K562 (cell line): ENCODE results near the gene GJB4. TPM values are rescaled to one million over a fixed set of nuclear protein-coding genes. Genes with fewer than 3 reads are reported as not detected.

Source experiments
- E2F3 ChIP-seq: fragments of 250-450 bp; sonication (Bioruptor Pico); IDR thresholded peaks from 2 replicates; pipeline ENCODE4 v1.4.0; 2020; ENCODE audit warnings: mild to moderate bottlenecking
- FOXK2 ChIP-seq, 2 experiments: fragments of 450-650 bp; IDR thresholded peaks in 1 of 2; conservative IDR thresholded peaks in 1 of 2; 2 replicates each; pipeline ENCODE4 v1.6.1; 2016; ENCODE audit warnings: low read depth in 2 of 2, mild to moderate bottlenecking in 1 of 2
- JUN ChIP-seq, 2 experiments: sonication (generic) in 1 of 2; formaldehyde crosslinking in 1 of 2; IDR thresholded peaks; 2 replicates each; pipeline versions ENCODE4 v1.6.1 to v1.8.0; 2012 to 2022; ENCODE audit warnings: borderline replicate concordance in 2 of 2, mild to moderate bottlenecking in 2 of 2, improper control_type of control experiment in 1 of 2, low read depth in 1 of 2, low read length in 1 of 2, missing genetic modification reagents in 1 of 2
- NCOR1 ChIP-seq: fragments of 450-650 bp; IDR thresholded peaks from 2 replicates; pipeline ENCODE4 v1.6.1; 2016; ENCODE audit warnings: mild to moderate bottlenecking, moderate library complexity
- NFATC3 ChIP-seq: fragments of 450-650 bp; IDR thresholded peaks from 2 replicates; pipeline ENCODE4 v1.6.1; 2017; ENCODE audit warnings: mild to moderate bottlenecking
- SRSF9 ChIP-seq: fragments of 200-400 bp; formaldehyde crosslinking; IDR thresholded peaks from 2 replicates; pipeline ENCODE4 v1.6.1; 2017; ENCODE audit warnings: low read depth, low read length, borderline replicate concordance
- ZNF197 ChIP-seq: fragments of 200-800 bp; sonication (Bioruptor generic); IDR thresholded peaks from 2 replicates; pipeline ENCODE4 v1.6.1; 2016; ENCODE audit warnings: low read depth, missing genetic modification characterization, missing compliant biosample characterization
- ZNF717 ChIP-seq: fragments of 250-450 bp; sonication (Bioruptor Pico); IDR thresholded peaks from 2 replicates; pipeline ENCODE4 v1.5.0; 2021
- polyA plus RNA-seq, 8 experiments: library from polyadenylated mRNA; depleted of rRNA in 4 of 8; stranded (reverse) in 5 of 8; unstranded in 3 of 8; fragments of >200 nt; fragmentation: Nextera tagmentation in 2 of 8; fragmentation: Illumina TruSeq in 1 of 8; extraction: Ambion mirVana in 2 of 8; extraction: Trizol in 1 of 8; gene quantifications; 2 replicates each; pipeline versions ENCODE4 v1.2.1 to v1.2.3, GENCODE V29; 2011 to 2014; ENCODE audit warnings: inconsistent platforms in 1 of 8, missing spikeins in 1 of 8
- total RNA-seq, 7 experiments: library from RNA; depleted of rRNA in 6 of 7; stranded (reverse); fragments of >200 nt in 6 of 7; fragmentation: Illumina TruSeq in 2 of 7; extraction: Trizol in 2 of 7; gene quantifications; 2 replicates each; pipeline versions ENCODE4 v1.2.1 to v1.2.3, GENCODE V29; 2011 to 2021; ENCODE audit warnings: low replicate concordance in 1 of 7
- TF ChIP-seq, protein P1 (sequence below), 2 experiments: IDR thresholded peaks; 2 replicates each; pipeline ENCODE4 v1.6.1; 2012; ENCODE audit warnings: improper control_type of control experiment in 2 of 2, low read depth in 2 of 2, low read length in 2 of 2, borderline replicate concordance in 1 of 2
- TF ChIP-seq, protein P2 (sequence below): fragments of 150-350 bp; IDR thresholded peaks from 2 replicates; pipeline ENCODE4 v1.6.1; 2014; ENCODE audit warnings: low read depth, mild to moderate bottlenecking, low read length, borderline replicate concordance
- TF ChIP-seq, protein P3 (sequence below): fragments of 250-450 bp; sonication (Bioruptor Pico); IDR thresholded peaks from 2 replicates; pipeline ENCODE4 v1.8.0; 2022; ENCODE audit warnings: inconsistent platforms, mild to moderate bottlenecking, moderate library complexity, borderline replicate concordance

GJB4 gene
- total and polyA plus RNA-seq, 9 of the 15 experiments (the other 6 are each of a cell fraction or from before 2014, with no cell fraction given), result 0.03 TPM; not detected in 8

DNA sequence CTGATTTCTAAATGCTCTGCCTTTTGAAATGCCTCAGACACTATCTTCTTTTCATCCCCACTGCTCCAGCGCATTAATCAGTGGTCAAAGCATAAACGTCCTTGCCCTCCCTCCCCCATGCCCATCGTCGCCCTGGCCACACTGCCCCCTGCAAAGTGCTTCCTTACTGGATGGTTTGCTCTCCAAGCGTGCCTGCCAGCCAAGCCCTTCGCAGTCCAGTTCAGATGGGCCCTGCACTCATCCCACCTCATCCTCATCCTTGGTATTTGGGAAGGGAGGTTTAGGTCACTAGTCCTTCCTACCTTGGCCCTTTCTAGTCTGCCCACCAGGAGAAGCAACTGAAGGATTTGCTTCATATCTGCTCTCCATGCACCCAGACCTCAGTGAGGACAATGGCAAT is 36.4 kb downstream of the GJB4 start (continued):
- TF ChIP-seq, protein P1, sequence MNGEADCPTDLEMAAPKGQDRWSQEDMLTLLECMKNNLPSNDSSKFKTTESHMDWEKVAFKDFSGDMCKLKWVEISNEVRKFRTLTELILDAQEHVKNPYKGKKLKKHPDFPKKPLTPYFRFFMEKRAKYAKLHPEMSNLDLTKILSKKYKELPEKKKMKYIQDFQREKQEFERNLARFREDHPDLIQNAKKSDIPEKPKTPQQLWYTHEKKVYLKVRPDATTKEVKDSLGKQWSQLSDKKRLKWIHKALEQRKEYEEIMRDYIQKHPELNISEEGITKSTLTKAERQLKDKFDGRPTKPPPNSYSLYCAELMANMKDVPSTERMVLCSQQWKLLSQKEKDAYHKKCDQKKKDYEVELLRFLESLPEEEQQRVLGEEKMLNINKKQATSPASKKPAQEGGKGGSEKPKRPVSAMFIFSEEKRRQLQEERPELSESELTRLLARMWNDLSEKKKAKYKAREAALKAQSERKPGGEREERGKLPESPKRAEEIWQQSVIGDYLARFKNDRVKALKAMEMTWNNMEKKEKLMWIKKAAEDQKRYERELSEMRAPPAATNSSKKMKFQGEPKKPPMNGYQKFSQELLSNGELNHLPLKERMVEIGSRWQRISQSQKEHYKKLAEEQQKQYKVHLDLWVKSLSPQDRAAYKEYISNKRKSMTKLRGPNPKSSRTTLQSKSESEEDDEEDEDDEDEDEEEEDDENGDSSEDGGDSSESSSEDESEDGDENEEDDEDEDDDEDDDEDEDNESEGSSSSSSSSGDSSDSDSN (IDR thresholded peaks at IDR 0.05; ENCODE audit: borderline replicate concordance in 1 of 2, low read depth in 2 of 2, low read length in 2 of 2), result no peak
- no peak for TF ChIP-seq ZNF717 (CRISPR knock-in tag)
- TF ChIP-seq FOXK2 (conservative IDR thresholded peaks at IDR 0.05 in 1 of 2, IDR thresholded peaks at IDR 0.05 in 1 of 2; ENCODE audit: low read depth in 2 of 2), result no peak
- no peak for TF ChIP-seq NFATC3
- TF ChIP-seq E2F3 (CRISPR knock-in tag), result no peak
- TF ChIP-seq ZNF197 (CRISPR knock-in tag), result no peak
- TF ChIP-seq, protein P2, sequence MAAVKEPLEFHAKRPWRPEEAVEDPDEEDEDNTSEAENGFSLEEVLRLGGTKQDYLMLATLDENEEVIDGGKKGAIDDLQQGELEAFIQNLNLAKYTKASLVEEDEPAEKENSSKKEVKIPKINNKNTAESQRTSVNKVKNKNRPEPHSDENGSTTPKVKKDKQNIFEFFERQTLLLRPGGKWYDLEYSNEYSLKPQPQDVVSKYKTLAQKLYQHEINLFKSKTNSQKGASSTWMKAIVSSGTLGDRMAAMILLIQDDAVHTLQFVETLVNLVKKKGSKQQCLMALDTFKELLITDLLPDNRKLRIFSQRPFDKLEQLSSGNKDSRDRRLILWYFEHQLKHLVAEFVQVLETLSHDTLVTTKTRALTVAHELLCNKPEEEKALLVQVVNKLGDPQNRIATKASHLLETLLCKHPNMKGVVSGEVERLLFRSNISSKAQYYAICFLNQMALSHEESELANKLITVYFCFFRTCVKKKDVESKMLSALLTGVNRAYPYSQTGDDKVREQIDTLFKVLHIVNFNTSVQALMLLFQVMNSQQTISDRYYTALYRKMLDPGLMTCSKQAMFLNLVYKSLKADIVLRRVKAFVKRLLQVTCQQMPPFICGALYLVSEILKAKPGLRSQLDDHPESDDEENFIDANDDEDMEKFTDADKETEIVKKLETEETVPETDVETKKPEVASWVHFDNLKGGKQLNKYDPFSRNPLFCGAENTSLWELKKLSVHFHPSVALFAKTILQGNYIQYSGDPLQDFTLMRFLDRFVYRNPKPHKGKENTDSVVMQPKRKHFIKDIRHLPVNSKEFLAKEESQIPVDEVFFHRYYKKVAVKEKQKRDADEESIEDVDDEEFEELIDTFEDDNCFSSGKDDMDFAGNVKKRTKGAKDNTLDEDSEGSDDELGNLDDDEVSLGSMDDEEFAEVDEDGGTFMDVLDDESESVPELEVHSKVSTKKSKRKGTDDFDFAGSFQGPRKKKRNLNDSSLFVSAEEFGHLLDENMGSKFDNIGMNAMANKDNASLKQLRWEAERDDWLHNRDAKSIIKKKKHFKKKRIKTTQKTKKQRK, result no peak
- no peak for TF ChIP-seq SRSF9
- no peak for TF ChIP-seq JUN (IDR thresholded peaks at IDR 0.05; ENCODE audit: borderline replicate concordance, low read depth, low read length)
- TF ChIP-seq JUN (CRISPR knock-in tag; IDR thresholded peaks at IDR 0.05; ENCODE audit: borderline replicate concordance), result no peak
- TF ChIP-seq NCOR1, result no peak
- TF ChIP-seq, protein P3, sequence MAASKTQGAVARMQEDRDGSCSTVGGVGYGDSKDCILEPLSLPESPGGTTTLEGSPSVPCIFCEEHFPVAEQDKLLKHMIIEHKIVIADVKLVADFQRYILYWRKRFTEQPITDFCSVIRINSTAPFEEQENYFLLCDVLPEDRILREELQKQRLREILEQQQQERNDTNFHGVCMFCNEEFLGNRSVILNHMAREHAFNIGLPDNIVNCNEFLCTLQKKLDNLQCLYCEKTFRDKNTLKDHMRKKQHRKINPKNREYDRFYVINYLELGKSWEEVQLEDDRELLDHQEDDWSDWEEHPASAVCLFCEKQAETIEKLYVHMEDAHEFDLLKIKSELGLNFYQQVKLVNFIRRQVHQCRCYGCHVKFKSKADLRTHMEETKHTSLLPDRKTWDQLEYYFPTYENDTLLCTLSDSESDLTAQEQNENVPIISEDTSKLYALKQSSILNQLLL (CRISPR knock-in tag), result no peak
